ENCODE results near the gene HJV. TPM values are rescaled to one million over a fixed set of nuclear protein-coding genes. Genes with fewer than 3 reads are reported as not detected.
A peak's percentile ranks its signal among the peaks of the same experiment; 100 is the strongest.
"Not testable (repeated sequence)": the region's sequence is repeated elsewhere in the genome, so short reads cannot be mapped to it uniquely, and the experiment has no call there.

Gene HJV
- polyA plus RNA-seq, 3 donors, result not detected

DNA sequence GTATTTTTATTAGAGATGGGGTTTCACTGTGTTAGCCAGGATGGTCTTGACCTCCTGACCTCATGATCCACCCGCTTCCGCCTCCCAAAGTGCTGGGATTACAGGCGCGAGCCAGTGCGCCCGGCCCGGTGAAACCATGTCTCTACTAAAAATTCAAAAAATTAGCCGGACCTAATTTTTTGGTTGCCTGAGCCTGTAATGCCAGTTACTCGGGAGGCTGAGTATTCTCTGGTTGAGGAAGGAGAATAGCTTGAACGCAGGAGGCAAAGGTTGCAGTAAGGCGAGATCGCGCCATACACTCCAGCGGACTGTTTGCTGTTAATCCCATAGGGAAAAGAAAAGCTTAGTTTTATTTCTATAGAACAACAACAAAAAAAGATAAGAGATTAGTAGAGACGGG lies 29.9 kb upstream of the HJV start:
- Mint-ChIP-seq H3K4me1 (peaks cover 34% of the 10 kb centered on the region), H3K4me3 (peak overlapping the region in 1 of 2 donors; percentile 78), H3K36me3 (peaks cover 0 to 1% of the 10 kb centered on the region in 2 donors), H3K27ac (peak overlapping the region in 3 of 7 donors; percentile 9 to 97 (median 87)), H3K9me3 (peaks cover 0 to 8% (median 4%) of the 10 kb centered on the region in 7 donors), H3K27me3 (ENCODE audit: low read depth in 3 of 3) (peaks cover 3 to 4% (median 3%) of the 10 kb centered on the region in 3 donors)
- intact Hi-C loops (cut with micrococcal nuclease), result no loop called here
- 97% methylated on average over 8 of the region's 15 CpGs for WGBS (ENCODE audit: insufficient coverage)
- TF ChIP-seq, protein P1, sequence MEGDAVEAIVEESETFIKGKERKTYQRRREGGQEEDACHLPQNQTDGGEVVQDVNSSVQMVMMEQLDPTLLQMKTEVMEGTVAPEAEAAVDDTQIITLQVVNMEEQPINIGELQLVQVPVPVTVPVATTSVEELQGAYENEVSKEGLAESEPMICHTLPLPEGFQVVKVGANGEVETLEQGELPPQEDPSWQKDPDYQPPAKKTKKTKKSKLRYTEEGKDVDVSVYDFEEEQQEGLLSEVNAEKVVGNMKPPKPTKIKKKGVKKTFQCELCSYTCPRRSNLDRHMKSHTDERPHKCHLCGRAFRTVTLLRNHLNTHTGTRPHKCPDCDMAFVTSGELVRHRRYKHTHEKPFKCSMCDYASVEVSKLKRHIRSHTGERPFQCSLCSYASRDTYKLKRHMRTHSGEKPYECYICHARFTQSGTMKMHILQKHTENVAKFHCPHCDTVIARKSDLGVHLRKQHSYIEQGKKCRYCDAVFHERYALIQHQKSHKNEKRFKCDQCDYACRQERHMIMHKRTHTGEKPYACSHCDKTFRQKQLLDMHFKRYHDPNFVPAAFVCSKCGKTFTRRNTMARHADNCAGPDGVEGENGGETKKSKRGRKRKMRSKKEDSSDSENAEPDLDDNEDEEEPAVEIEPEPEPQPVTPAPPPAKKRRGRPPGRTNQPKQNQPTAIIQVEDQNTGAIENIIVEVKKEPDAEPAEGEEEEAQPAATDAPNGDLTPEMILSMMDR (IDR thresholded peaks at IDR 0.05), result no peak
- Histone ChIP-seq H4K20me1 (ENCODE audit: insufficient read depth, low read length) (no peaks in the 10 kb centered on the region), H2AFZ (ENCODE audit: insufficient read depth, low read depth, low read length, poor library complexity, severe bottlenecking) (no peak overlapping the region), H3K4me1 (ENCODE audit: control insufficient read depth in 1 of 2, insufficient read depth in 2 of 2, low read length in 2 of 2) (peaks cover 15 to 17% of the 10 kb centered on the region in 2 donors), H3K9me3 (replicated peaks in 1 of 2; ENCODE audit: control insufficient read depth in 1 of 2, insufficient read depth in 1 of 2, low read length in 2 of 2) (no peaks in the 10 kb centered on the region), H3K4me3 (replicated peaks in 1 of 3; ENCODE audit: low read depth in 2 of 3, low read length in 3 of 3) (peak overlapping the region in 1 of 3 experiments; percentile 34), H3K27ac (ENCODE audit: low read depth in 1 of 2, low read length in 2 of 2) (no peak overlapping the region), H3K9ac (ENCODE audit: insufficient read depth, low read length, poor library complexity, severe bottlenecking) (no peak overlapping the region), H3K4me2 (replicated peaks; ENCODE audit: extremely low read depth, low read length, poor library complexity, severe bottlenecking) (peak overlapping the region; percentile 39), H3K36me3 (replicated peaks in 1 of 2; ENCODE audit: control insufficient read depth in 1 of 2, insufficient read depth in 2 of 2, low read length in 2 of 2) (no peaks in the 10 kb centered on the region), H3K27me3 (ENCODE audit: control insufficient read depth in 2 of 2, insufficient read depth in 2 of 2, low read length in 2 of 2) (no peaks in the 10 kb centered on the region), H3K79me2 (ENCODE audit: insufficient read depth, low read length) (no peaks in the 10 kb centered on the region)
- DNase-seq, result no peak

DNA sequence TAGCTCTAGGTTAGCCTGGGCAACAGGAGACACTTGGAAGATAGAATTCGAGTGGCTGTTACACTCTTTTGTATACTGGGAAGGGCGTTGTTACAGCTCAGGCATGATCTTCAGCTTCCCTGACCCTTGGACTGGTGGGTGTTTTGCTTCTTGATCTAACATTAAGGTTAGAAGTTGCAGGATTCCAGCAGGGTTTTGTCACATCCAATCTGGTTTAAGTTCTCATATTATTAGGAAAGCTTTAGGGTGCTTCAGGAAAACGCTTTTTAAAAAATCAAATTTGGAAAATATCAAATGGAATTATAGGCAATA lies 29.1 kb upstream of the HJV start:
- H4K20me1 ChIP-seq (ENCODE audit: insufficient read depth, low read length); DNase-seq; H3K9me3 ChIP-seq (replicated peaks in 1 of 2; ENCODE audit: control insufficient read depth in 1 of 2, insufficient read depth in 1 of 2, low read length in 2 of 2); H3K4me3 ChIP-seq (replicated peaks in 1 of 3; ENCODE audit: low read depth in 2 of 3, low read length in 3 of 3); H2AFZ ChIP-seq (ENCODE audit: insufficient read depth, low read depth, low read length, poor library complexity, severe bottlenecking); H3K27me3 ChIP-seq (ENCODE audit: control insufficient read depth in 2 of 2, insufficient read depth in 2 of 2, low read length in 2 of 2); intact Hi-C loops (cut with micrococcal nuclease); H3K9me3 Mint-ChIP-seq; H3K36me3 ChIP-seq (replicated peaks in 1 of 2; ENCODE audit: control insufficient read depth in 1 of 2, insufficient read depth in 2 of 2, low read length in 2 of 2); H3K27ac ChIP-seq (ENCODE audit: low read depth in 1 of 2, low read length in 2 of 2); H3K9ac ChIP-seq (ENCODE audit: insufficient read depth, low read length, poor library complexity, severe bottlenecking); H3K4me2 ChIP-seq (replicated peaks; ENCODE audit: extremely low read depth, low read length, poor library complexity, severe bottlenecking); H3K36me3 Mint-ChIP-seq; H3K79me2 ChIP-seq (ENCODE audit: insufficient read depth, low read length); H3K27ac Mint-ChIP-seq; H3K27me3 Mint-ChIP-seq (ENCODE audit: low read depth in 3 of 3); H3K4me3 Mint-ChIP-seq: not testable (repeated sequence)
- peaks cover 34% of the 10 kb centered on the region for H3K4me1 Mint-ChIP-seq
- WGBS (ENCODE audit: insufficient coverage), result no CpG with 5 or more reads among the region's 3 CpGs
- H3K4me1 ChIP-seq (ENCODE audit: control insufficient read depth in 1 of 2, insufficient read depth in 2 of 2, low read length in 2 of 2), result peaks cover 15 to 17% of the 10 kb centered on the region in 2 donors

DNA sequence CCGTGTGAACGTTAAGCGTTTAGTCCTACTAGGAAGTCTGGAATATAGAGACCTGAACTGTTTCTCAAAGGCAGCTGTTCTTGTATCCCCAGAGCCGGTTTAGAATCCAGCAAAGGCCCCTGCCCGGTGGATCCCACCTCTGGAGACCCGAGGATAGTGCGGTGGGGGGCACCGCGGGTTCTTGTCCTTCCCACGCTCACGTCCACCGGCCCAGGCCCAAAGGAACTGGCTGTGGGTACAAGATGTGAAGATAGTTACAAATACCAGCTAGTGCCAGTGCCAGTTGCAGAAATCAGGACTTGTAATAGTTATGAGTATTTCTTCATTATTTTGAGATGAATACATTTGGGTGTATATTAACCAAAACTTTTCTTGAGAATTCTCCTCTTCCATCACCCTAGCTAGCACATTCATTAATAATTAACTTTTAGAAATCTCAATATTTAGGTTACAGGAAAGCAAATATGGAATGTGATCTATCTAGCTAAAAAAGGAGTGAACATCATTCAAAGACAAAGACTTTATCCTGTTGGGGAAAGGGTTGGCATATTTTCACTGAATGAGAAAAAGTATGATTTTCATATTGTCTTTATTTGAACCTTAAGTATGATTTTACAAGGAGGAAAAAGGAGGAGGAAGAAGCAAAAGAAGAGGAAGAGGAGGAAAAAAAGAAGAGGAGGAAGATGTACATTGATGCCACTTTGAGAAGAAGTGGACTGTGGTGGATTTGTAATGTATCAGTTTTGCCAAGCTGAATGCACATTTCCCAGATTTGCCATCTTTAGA lies 28.5 kb upstream of the HJV start:
- H2AFZ ChIP-seq (ENCODE audit: insufficient read depth, low read depth, low read length, poor library complexity, severe bottlenecking); H4K20me1 ChIP-seq (ENCODE audit: insufficient read depth, low read length); H3K4me3 ChIP-seq (replicated peaks in 1 of 3; ENCODE audit: low read depth in 2 of 3, low read length in 3 of 3); H3K36me3 Mint-ChIP-seq; H3K27ac ChIP-seq (ENCODE audit: low read depth in 1 of 2, low read length in 2 of 2); H3K9me3 ChIP-seq (replicated peaks in 1 of 2; ENCODE audit: control insufficient read depth in 1 of 2, insufficient read depth in 1 of 2, low read length in 2 of 2); H3K4me3 Mint-ChIP-seq; H3K79me2 ChIP-seq (ENCODE audit: insufficient read depth, low read length); H3K9ac ChIP-seq (ENCODE audit: insufficient read depth, low read length, poor library complexity, severe bottlenecking); H3K27ac Mint-ChIP-seq; H3K9me3 Mint-ChIP-seq; H3K4me2 ChIP-seq (replicated peaks; ENCODE audit: extremely low read depth, low read length, poor library complexity, severe bottlenecking); DNase-seq; H3K36me3 ChIP-seq (replicated peaks in 1 of 2; ENCODE audit: control insufficient read depth in 1 of 2, insufficient read depth in 2 of 2, low read length in 2 of 2); intact Hi-C loops (cut with micrococcal nuclease); H3K27me3 Mint-ChIP-seq (ENCODE audit: low read depth in 3 of 3); H3K27me3 ChIP-seq (ENCODE audit: control insufficient read depth in 2 of 2, insufficient read depth in 2 of 2, low read length in 2 of 2): not testable (repeated sequence)
- 91% methylated on average over 9 of the region's 12 CpGs for WGBS (ENCODE audit: insufficient coverage)
- peaks cover 15 to 17% of the 10 kb centered on the region in 2 donors for H3K4me1 ChIP-seq (ENCODE audit: control insufficient read depth in 1 of 2, insufficient read depth in 2 of 2, low read length in 2 of 2)
- peaks cover 34% of the 10 kb centered on the region for H3K4me1 Mint-ChIP-seq
